GM12878 (cell line): ENCODE data around the gene PARN. TPM values are rescaled to one million over a fixed set of nuclear protein-coding genes. Genes with fewer than 3 reads are reported as not detected.
A peak's percentile ranks its signal among the peaks of the same experiment; 100 is the strongest.

Source experiments
- BCL11A ChIP-seq: IDR thresholded peaks from 2 replicates; pipeline ENCODE4 v1.6.1; 2011; ENCODE audit warnings: low read depth, low read length
- CBFB ChIP-seq: IDR thresholded peaks from 2 replicates; pipeline ENCODE4 v1.6.1; 2016; ENCODE audit warnings: antibody characterized with exemption, low read depth
- DPF2 ChIP-seq: fragments of 450-650 bp; IDR thresholded peaks from 2 replicates; pipeline ENCODE4 v1.6.1; 2017; ENCODE audit warnings: mild to moderate bottlenecking
- ELK1 ChIP-seq: IDR thresholded peaks from 2 replicates; pipeline ENCODE4 v1.6.1; 2012; ENCODE audit warnings: low read depth, low read length, improper control_type of control experiment
- MEF2B ChIP-seq: fragments of 450-650 bp; IDR thresholded peaks from 2 replicates; pipeline ENCODE4 v1.6.1; 2018; ENCODE audit warnings: mild to moderate bottlenecking, moderate library complexity; ENCODE audit not compliant: partially characterized antibody, poor library complexity, severe bottlenecking
- PAX5 ChIP-seq: IDR thresholded peaks from 2 replicates; pipeline ENCODE4 v1.6.1; 2011; ENCODE audit warnings: low read depth, low read length, borderline replicate concordance
- PKNOX1 ChIP-seq: fragments of 450-650 bp; IDR thresholded peaks from 2 replicates; pipeline ENCODE4 v1.6.1; 2016; ENCODE audit warnings: mild to moderate bottlenecking
- POLR2A ChIP-seq: IDR thresholded peaks from 2 replicates; pipeline ENCODE4 v1.6.1; 2011; ENCODE audit warnings: low read depth, mild to moderate bottlenecking, low read length
- PRDM15 ChIP-seq: fragments of 450-650 bp; formaldehyde crosslinking; IDR thresholded peaks from 2 replicates; pipeline ENCODE4 v1.4.0; 2020; ENCODE audit warnings: mild to moderate bottlenecking, moderate library complexity
- RAD21 ChIP-seq: IDR thresholded peaks from 2 replicates; pipeline ENCODE4 v1.6.1; 2011; ENCODE audit warnings: mild to moderate bottlenecking, low read depth, low read length, moderate library complexity; ENCODE audit not compliant: insufficient read depth
- SKIL ChIP-seq: fragments of 450-650 bp; IDR thresholded peaks from 2 replicates; pipeline ENCODE4 v1.6.1; 2017; ENCODE audit warnings: mild to moderate bottlenecking, low read depth, inconsistent platforms; ENCODE audit not compliant: poor library complexity, severe bottlenecking
- SPI1 ChIP-seq: IDR thresholded peaks from 2 replicates; pipeline ENCODE4 v1.6.1; 2011; ENCODE audit warnings: low read depth, mild to moderate bottlenecking, low read length, moderate library complexity, borderline replicate concordance; ENCODE audit not compliant: insufficient read depth
- SRF ChIP-seq, 2 experiments: IDR thresholded peaks; 2 replicates each; pipeline ENCODE4 v1.6.1; 2011; ENCODE audit warnings: low read depth in 2 of 2, low read length in 2 of 2, mild to moderate bottlenecking in 1 of 2, moderate library complexity in 1 of 2
- USF1 ChIP-seq: IDR thresholded peaks from 2 replicates; pipeline ENCODE4 v1.6.1; 2011; ENCODE audit warnings: borderline replicate concordance, low read depth, mild to moderate bottlenecking, moderate library complexity, mixed read lengths, low read length; ENCODE audit not compliant: insufficient read depth; ENCODE audit errors: extremely low read length
- polyA plus RNA-seq, 11 experiments: library from polyadenylated mRNA; depleted of rRNA in 4 of 11; unstranded in 6 of 11; stranded (reverse) in 5 of 11; fragments of >200 nt; fragmentation: Nextera tagmentation in 4 of 11; fragmentation: Illumina TruSeq in 1 of 11; extraction: Ambion mirVana in 4 of 11; extraction: Trizol in 1 of 11; gene quantifications; 1 replicate in 1 of 11; 2 replicates in 10 of 11; pipeline versions ENCODE4 v1.2.1 to v1.2.3, GENCODE V29; 2011 to 2016; ENCODE audit warnings: inconsistent platforms in 2 of 11, missing spikeins in 2 of 11, low read depth in 1 of 11
- total RNA-seq, 4 experiments: library from RNA; depleted of rRNA in 3 of 4; stranded (reverse); fragments of >200 nt in 3 of 4; fragmentation: Illumina TruSeq in 1 of 4; extraction: Trizol in 1 of 4; gene quantifications; 2 replicates each; pipeline versions ENCODE4 v1.2.1 to v1.2.3, GENCODE V29; 2013 to 2021
- TF ChIP-seq, protein P1 (sequence below): fragments of 450-650 bp; IDR thresholded peaks from 2 replicates; pipeline ENCODE4 v1.6.1; 2017; ENCODE audit warnings: mild to moderate bottlenecking

Gene PARN
- total and polyA plus RNA-seq, 10 of the 15 experiments (the other 5 are each of a cell fraction or from before 2014, with no cell fraction given) = 15.6 to 77.3 (median 47.7) TPM

DNA sequence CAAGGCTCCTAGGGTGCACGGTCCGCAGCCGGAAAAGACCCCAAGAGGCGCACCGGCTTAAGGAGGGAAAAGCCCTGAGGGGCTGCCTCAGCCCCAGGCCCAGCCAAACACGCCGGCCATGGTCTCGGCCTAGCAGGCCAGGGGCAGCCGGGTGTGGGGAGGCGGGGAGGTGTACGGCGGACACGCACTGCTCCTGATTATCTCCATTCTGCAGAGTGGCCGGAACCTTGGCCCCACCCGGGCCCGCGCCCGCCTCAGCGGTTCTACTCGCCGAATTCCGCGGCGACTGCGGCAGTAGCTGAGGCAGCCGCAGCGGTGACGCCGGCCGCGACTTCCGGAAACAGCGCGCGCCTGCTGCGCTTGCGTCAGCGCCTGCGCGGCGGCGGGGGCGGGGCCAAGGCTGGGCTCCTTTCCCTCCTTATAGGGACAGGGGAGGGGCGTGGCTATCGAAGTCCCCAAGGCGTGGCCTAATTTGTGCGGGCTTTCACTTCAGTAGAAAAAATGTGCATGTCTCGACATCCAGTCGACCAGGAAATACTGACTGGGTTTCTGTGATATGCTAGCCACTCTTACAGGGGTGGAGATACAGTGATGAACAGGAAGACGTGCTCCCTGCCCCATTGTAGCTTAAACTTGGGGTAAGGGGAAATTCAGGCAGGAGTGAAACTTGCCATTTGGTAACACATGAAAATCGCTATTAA is at the start of gene PARN (continued):
- TF ChIP-seq PRDM15 (CRISPR knock-in tag) (no peak), DPF2 (peak; percentile 70; the same call in 1 of the 2 replicates), CBFB (peak; percentile 71; the same call in 1 of the 2 replicates), PKNOX1 (no peak), SRF (IDR thresholded peaks at IDR 0.05; ENCODE audit: low read depth in 2 of 2, low read length in 2 of 2) (peak; percentile 84 to 92), ELK1 (peak; percentile 66; the same call in 1 of the 2 replicates), POLR2A (peak; percentile 99), RAD21 (no peak), MEF2B (no peak), USF1 (no peak), SKIL (no peak), PAX5 (no peak; the same call in 1 of the 2 replicates), SPI1 (no peak), BCL11A (no peak)
- TF ChIP-seq, protein P1, sequence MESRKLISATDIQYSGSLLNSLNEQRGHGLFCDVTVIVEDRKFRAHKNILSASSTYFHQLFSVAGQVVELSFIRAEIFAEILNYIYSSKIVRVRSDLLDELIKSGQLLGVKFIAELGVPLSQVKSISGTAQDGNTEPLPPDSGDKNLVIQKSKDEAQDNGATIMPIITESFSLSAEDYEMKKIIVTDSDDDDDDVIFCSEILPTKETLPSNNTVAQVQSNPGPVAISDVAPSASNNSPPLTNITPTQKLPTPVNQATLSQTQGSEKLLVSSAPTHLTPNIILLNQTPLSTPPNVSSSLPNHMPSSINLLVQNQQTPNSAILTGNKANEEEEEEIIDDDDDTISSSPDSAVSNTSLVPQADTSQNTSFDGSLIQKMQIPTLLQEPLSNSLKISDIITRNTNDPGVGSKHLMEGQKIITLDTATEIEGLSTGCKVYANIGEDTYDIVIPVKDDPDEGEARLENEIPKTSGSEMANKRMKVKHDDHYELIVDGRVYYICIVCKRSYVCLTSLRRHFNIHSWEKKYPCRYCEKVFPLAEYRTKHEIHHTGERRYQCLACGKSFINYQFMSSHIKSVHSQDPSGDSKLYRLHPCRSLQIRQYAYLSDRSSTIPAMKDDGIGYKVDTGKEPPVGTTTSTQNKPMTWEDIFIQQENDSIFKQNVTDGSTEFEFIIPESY = no peak
